Activated CD8-positive, alpha-beta T cell treated with anti-CD3 and anti-CD28 coated beads for 36 hours (primary cell): ENCODE measurements around the gene GCAT. TPM values are rescaled to one million over a fixed set of nuclear protein-coding genes. Genes with fewer than 3 reads are reported as not detected.
"Not testable (repeated sequence)": the region's sequence is repeated elsewhere in the genome, so short reads cannot be mapped to it uniquely, and the experiment has no call there.

Experiments
- ATAC-seq: fragments of 200-7000 bp; cut with Tn5 transposase; one replicate; pipeline ENCODE4 v1.10.0; 2021; ENCODE audit warnings: mild to moderate bottlenecking, moderate library complexity
- CTCF ChIA-PET: fragments of 350-600 bp; sonication (Branson Sonifier 250); formaldehyde crosslinking; loops from one replicate; lab custom pipeline; 2021; ENCODE audit warnings: antibody characterized with exemption; lab: Charles Lee
- POLR2A ChIA-PET: fragments of 350-600 bp; sonication (Branson Sonifier 250); formaldehyde crosslinking; loops from one replicate; lab custom pipeline; 2021; ENCODE audit warnings: antibody characterized with exemption; lab: Charles Lee
- DNase-seq: peaks from one replicate; pipeline ENCODE4 v3.0.0-alpha.2; 2020
- H3K27ac Mint-ChIP-seq: one replicate; pipeline ENCODE4 v1.8.0; 2021; ENCODE audit warnings: mild to moderate bottlenecking, mixed read lengths
- H3K27me3 Mint-ChIP-seq: one replicate; pipeline ENCODE4 v1.8.0; 2021; ENCODE audit warnings: mixed read lengths
- H3K36me3 Mint-ChIP-seq: one replicate; pipeline ENCODE4 v1.8.0; 2021; ENCODE audit warnings: low read depth, mixed read lengths
- H3K4me1 Mint-ChIP-seq: one replicate; pipeline ENCODE4 v1.8.0; 2021; ENCODE audit warnings: low read depth, mixed read lengths
- H3K4me3 Mint-ChIP-seq: one replicate; pipeline ENCODE4 v1.8.0; 2021; ENCODE audit warnings: mild to moderate bottlenecking, moderate library complexity, mixed read lengths
- H3K9me3 Mint-ChIP-seq: one replicate; pipeline ENCODE4 v1.8.0; 2021; ENCODE audit warnings: mixed read lengths
- intact Hi-C: fragments of 100-400 bp; cut with micrococcal nuclease; formaldehyde crosslinking; loops from one replicate; pipeline ENCODE4 v1.10.0; 2022
- total RNA-seq, 2 experiments: library from RNA; stranded (reverse); gene quantifications; one replicate each; pipeline ENCODE4 v1.2.3, GENCODE V29; 2021
- TF ChIP-seq, protein P1 (sequence below): fragments of 200-600 bp; IDR thresholded peaks from one replicate; pipeline ENCODE4 v1.8.0; 2022; ENCODE audit warnings: antibody characterized with exemption, mild to moderate bottlenecking

Gene GCAT
- total RNA-seq, 2 experiments from 2014 or later: 19.0 to 20.4 TPM

DNA sequence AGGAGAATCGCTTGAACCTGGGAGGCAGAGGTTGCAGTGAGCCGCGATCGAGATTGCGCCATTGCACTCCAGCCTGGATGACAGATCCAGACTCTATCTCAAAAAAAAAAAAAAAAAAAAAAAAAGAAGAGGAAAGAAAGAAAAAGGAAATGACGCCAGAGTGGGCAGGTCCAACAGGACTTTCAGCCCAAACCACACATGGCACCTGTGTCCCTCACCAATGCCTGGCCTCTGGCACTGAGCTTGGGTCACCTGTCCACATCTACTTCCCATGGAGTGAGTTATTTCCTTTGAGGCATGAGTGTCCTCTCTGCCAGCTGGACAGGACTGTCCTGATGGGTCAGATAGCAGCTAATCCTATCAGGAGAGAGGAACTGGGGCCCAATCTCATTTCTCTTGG lies 15.2 kb upstream of the GCAT start:
- DNase-seq (no peak), ATAC-seq (no peak)
- ChIA-PET CTCF (no interaction called here), POLR2A (interaction anchor here (0.8 to 1.2 kb wide), 2 partner anchors 12 to 14 kb away, joined by 3 read pairs; no protein-coding TSS in a partner anchor)
- H3K4me3 Mint-ChIP-seq: no peak overlapping the region
- no peaks in the 10 kb centered on the region for H3K27me3 Mint-ChIP-seq
- TF ChIP-seq, protein P1, sequence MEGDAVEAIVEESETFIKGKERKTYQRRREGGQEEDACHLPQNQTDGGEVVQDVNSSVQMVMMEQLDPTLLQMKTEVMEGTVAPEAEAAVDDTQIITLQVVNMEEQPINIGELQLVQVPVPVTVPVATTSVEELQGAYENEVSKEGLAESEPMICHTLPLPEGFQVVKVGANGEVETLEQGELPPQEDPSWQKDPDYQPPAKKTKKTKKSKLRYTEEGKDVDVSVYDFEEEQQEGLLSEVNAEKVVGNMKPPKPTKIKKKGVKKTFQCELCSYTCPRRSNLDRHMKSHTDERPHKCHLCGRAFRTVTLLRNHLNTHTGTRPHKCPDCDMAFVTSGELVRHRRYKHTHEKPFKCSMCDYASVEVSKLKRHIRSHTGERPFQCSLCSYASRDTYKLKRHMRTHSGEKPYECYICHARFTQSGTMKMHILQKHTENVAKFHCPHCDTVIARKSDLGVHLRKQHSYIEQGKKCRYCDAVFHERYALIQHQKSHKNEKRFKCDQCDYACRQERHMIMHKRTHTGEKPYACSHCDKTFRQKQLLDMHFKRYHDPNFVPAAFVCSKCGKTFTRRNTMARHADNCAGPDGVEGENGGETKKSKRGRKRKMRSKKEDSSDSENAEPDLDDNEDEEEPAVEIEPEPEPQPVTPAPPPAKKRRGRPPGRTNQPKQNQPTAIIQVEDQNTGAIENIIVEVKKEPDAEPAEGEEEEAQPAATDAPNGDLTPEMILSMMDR: no peak
- no peak overlapping the region for H3K27ac Mint-ChIP-seq
- H3K4me1 Mint-ChIP-seq: no peaks in the 10 kb centered on the region
- no peaks in the 10 kb centered on the region for H3K9me3 Mint-ChIP-seq
- intact Hi-C loops: no loop called here
- H3K36me3 Mint-ChIP-seq: no peaks in the 10 kb centered on the region

DNA sequence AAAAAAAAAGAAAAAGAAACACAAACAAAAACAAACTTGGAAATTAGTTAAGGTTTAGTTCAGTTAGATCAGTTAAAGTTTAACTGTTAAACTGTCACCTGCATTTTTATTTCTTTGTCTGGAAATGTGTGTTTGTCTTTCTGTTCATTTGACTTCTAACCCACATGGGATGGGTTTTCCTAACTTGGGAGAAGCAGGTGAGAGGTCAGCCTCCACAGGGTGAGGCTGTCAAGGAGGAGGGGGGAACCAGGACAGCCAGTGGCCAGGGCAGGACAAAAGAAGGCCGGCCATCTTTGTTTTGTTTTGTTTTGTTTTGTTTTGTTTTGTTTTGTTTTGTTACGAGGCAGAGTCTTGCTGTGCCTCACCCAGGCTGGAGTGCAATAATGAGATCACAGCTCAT lies 13.4 kb upstream of the GCAT start:
- H3K4me1 Mint-ChIP-seq: no peaks in the 10 kb centered on the region
- ChIA-PET CTCF (no interaction called here), POLR2A (no interaction called here)
- no peak overlapping the region for H3K27ac Mint-ChIP-seq
- H3K4me3 Mint-ChIP-seq: no peak overlapping the region
- H3K9me3 Mint-ChIP-seq: no peaks in the 10 kb centered on the region
- no peaks in the 10 kb centered on the region for H3K36me3 Mint-ChIP-seq
- TF ChIP-seq, protein P1: no peak
- H3K27me3 Mint-ChIP-seq: no peaks in the 10 kb centered on the region
- DNase-seq (no peak), ATAC-seq (no peak)
- intact Hi-C loops: no loop called here

DNA sequence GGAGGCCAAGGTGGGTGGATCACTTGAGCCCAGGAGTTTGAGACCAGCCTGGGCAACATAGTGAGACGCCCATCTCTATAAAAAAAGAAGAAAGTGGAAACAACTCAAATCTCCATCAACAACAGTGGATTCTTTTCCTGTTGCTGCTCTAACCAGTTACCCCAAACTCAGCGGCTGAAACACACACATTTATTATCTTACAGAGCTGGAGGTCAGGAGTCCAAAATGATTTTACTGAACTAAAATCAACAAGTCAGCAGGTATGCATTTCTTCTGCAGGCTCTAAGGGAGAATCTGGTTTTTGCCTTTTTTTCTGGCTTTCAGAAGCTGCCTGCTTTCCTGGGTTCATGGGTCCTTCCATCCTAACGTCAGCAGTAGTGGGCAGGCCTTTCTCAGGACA lies 11.7 kb upstream of the GCAT start:
- H3K36me3 Mint-ChIP-seq: no peaks in the 10 kb centered on the region
- H3K27ac Mint-ChIP-seq: no peak overlapping the region
- no peaks in the 10 kb centered on the region for H3K4me1 Mint-ChIP-seq
- POLR2A ChIA-PET: no interaction called here
- ATAC-seq (no peak), DNase-seq (no peak)
- intact Hi-C loops: no loop called here
- H3K4me3 Mint-ChIP-seq: no peak overlapping the region
- TF ChIP-seq, protein P1: no peak
- no peaks in the 10 kb centered on the region for H3K9me3 Mint-ChIP-seq
- CTCF ChIA-PET: interaction anchor here (2.2 kb wide), 1 partner anchor 22 kb away, joined by 5 read pairs; no protein-coding TSS in a partner anchor
- H3K27me3 Mint-ChIP-seq: peaks cover 3% of the 10 kb centered on the region

DNA sequence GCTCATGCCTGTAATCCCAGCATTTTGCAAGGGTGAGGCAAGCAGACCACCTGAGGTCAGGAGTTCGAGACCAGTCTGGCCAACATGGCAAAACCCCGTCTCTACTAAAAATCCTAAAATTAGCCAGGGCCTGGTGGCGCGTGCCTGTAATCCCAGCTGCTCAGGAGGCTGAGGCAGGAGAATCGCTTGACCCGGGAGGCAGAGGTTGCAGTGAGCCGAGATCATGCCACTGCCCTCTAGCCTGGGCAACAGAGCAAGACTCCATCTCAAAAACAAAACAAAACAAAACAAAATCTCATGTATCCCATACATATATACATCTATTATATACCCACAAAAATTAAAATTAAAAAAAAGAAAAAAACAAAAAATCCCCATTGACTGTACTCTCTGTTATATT lies 10.5 kb upstream of the GCAT start:
- H3K36me3 Mint-ChIP-seq, intact Hi-C loops, H3K4me1 Mint-ChIP-seq, CTCF ChIA-PET, H3K27me3 Mint-ChIP-seq, H3K4me3 Mint-ChIP-seq, H3K27ac Mint-ChIP-seq, H3K9me3 Mint-ChIP-seq, DNase-seq, ATAC-seq, POLR2A ChIA-PET: not testable (repeated sequence)

DNA sequence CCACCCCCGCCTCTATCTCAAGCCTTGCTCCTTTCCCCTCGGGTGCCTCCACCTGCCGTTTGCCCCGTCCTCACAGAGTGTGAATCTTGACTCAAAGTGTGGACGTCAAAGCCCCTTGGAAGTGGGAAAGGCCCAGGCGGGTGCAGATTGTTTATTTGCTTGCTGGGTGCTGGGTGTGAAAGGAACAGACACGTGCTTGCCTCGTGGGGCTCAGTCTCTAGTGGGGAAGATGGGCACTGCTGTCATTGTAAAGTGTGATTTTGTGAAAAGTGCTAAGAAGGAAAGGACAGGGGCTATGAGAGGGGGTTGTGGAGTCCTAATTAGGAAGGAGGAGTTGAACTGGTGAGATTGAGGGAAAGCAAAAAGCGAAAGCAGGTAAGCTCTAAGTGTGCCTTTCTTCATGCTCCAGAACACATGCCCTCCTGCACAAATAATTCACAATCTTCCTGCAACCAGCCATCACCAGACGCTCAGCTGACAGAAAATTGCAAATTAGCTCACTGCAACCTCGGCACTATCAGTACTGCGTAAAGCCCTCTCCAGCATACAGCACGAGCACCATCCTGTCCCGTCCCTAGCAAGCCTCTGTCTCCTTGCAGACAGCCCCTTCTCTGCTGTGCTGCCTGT lies 9.7 kb upstream of the GCAT start:
- Mint-ChIP-seq H3K36me3 (no peaks in the 10 kb centered on the region), H3K4me3 (no peak overlapping the region), H3K9me3 (no peaks in the 10 kb centered on the region), H3K27me3 (peaks cover 9% of the 10 kb centered on the region), H3K4me1 (peaks cover 6% of the 10 kb centered on the region), H3K27ac (no peak overlapping the region)
- TF ChIP-seq, protein P1: no peak
- intact Hi-C loops: no loop called here
- DNase-seq: no peak
- ATAC-seq: no peak
- CTCF ChIA-PET: interaction anchor here (0.6 kb wide), 1 partner anchor 44 kb away, joined by 3 read pairs; no protein-coding TSS in a partner anchor
- POLR2A ChIA-PET: no interaction called here

DNA sequence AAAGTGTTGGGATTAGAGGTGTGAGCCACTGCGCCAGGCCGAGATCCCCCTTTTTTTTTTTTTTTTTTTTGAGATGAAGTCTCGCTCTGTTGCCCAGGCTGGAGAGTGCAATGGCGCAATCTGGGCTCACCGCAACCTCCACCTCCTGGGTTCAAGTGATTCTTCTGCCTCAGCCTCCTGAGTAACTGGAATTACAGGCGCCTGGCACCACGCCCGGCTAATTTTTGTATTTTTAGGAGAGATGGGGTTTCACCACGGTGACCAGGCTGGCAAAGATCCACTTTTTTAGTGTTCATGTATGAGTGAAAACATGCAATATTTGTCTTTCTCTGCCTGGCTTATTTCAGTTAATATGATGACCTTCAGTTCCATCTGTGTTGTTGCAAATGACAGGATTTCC lies 7.8 kb upstream of the GCAT start:
- intact Hi-C loops, POLR2A ChIA-PET, H3K36me3 Mint-ChIP-seq, H3K4me3 Mint-ChIP-seq, H3K27ac Mint-ChIP-seq, ATAC-seq, H3K9me3 Mint-ChIP-seq, DNase-seq, H3K4me1 Mint-ChIP-seq: not testable (repeated sequence)
- CTCF ChIA-PET: interaction anchor here (1.1 kb wide), 1 partner anchor 63 kb away, joined by 3 read pairs; no protein-coding TSS in a partner anchor
- peaks cover 22% of the 10 kb centered on the region for H3K27me3 Mint-ChIP-seq
